ENCODE results near the gene VAMP5.

The VAMP5 gene

DNA sequence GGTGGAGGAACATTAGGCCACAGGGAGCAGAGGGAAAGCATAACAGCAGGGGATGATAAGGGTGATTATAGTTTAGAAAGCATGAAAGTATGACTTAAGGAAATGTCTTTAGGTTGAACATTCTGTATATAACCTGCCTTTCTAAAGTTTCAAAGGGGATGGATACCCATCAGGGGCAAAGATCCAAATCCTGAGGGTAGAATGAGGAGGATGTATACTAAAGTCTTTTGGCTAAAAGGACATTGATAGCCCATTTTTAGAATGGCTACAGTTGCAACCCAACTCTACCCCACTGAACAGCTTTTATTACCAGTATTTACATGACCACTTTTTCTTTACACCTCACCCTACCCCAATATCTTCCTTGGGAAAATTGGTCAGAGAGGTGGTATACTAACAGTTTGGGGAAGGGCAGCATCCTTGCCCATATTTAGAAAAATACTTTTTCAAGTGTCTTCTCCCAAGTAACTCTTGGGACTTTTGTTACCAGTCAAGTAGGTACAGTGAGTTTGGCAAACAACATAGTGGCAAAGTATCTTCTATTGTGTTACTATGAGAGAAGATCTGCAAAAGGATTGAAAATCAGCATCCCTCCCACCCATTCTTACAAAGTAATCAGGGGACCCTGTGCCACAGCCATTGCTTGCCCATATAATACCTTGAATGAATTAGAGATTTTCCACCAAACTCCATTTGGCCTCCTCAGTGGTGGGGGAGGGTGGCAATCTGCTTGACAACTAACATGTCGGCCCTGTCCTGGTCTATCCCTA lies 37.0 kb upstream of the VAMP5 start:
- no peaks in the 10 kb centered on the region for H3K9me3 ChIP-seq (ENCODE audit: insufficient read depth, low read length, severe bottlenecking)
- H4K20me1 ChIP-seq (ENCODE audit: insufficient read depth, low read length): peaks cover 25% of the 10 kb centered on the region
- no peaks in the 10 kb centered on the region for H3K27me3 ChIP-seq (ENCODE audit: insufficient read depth, low read length, poor library complexity)
- H3K79me2 ChIP-seq (ENCODE audit: insufficient read depth, low read length): peaks cover 12% of the 10 kb centered on the region
- peak; percentile 6; the same call in 2 of the 3 replicates for ATAC-seq (ENCODE audit: insufficient read depth, low read depth)
- TF ChIP-seq, protein P1, sequence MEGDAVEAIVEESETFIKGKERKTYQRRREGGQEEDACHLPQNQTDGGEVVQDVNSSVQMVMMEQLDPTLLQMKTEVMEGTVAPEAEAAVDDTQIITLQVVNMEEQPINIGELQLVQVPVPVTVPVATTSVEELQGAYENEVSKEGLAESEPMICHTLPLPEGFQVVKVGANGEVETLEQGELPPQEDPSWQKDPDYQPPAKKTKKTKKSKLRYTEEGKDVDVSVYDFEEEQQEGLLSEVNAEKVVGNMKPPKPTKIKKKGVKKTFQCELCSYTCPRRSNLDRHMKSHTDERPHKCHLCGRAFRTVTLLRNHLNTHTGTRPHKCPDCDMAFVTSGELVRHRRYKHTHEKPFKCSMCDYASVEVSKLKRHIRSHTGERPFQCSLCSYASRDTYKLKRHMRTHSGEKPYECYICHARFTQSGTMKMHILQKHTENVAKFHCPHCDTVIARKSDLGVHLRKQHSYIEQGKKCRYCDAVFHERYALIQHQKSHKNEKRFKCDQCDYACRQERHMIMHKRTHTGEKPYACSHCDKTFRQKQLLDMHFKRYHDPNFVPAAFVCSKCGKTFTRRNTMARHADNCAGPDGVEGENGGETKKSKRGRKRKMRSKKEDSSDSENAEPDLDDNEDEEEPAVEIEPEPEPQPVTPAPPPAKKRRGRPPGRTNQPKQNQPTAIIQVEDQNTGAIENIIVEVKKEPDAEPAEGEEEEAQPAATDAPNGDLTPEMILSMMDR (IDR thresholded peaks at IDR 0.05; ENCODE audit: borderline replicate concordance, extremely low read depth, low read length, poor library complexity, severe bottlenecking): no peak
- TF ChIP-seq EZH2 (IDR thresholded peaks at IDR 0.05; ENCODE audit: borderline replicate concordance, low read depth, low read length, severe bottlenecking): no peak
- H3K4me1 ChIP-seq (ENCODE audit: insufficient read depth, low read length): peaks cover 7% of the 10 kb centered on the region
- no peak overlapping the region for H3K27ac ChIP-seq (ENCODE audit: low read length)
- H3K4me2 ChIP-seq (ENCODE audit: insufficient read depth, low read length): no peak overlapping the region
- peak; percentile 28 for DNase-seq
- H3K4me3 ChIP-seq (ENCODE audit: low read depth in 1 of 2, low read length in 2 of 2): no peak overlapping the region
- H2AFZ ChIP-seq (ENCODE audit: low read depth, low read length): no peak overlapping the region
- H3K9ac ChIP-seq (ENCODE audit: low read depth, low read length): no peak overlapping the region
- H3K36me3 ChIP-seq (ENCODE audit: insufficient read depth, low read length): peaks cover 69% of the 10 kb centered on the region

DNA sequence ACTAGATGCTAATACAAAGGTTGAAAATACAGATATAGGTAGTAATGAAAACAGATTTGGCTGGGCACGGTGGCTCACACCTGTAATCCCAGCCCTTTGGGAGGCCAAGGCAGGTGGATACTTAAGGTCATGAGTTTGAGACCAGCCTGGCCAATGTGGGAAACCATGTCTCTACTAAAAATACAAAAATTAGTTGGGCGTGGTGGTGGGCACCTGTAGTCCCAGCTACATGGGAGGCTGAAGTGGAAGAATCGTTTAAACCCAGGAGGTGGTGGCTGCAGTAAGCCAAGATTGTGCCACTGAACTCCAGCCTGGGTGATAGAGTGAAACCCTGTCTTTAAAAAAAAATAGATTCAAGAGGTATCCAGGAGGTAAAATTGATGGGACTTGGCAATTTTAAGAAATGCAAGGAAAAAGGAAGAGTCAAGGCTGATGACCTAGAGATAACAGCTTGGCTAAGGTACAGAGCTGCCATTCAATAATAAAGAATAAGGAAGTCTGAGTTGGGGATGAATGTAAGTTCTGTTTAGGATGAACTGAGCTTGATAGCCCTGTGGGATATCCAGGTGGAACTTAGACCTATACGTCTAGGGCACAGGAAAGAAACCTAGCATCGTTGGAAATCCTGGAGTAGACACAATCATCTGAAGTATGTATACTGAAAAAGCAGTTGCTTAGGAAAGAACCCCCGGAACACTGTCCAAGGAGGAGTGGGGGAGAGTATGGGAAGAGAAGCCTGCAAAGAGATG lies 36.2 kb upstream of the VAMP5 start:
- no peak for DNase-seq
- Histone ChIP-seq H3K4me1 (ENCODE audit: insufficient read depth, low read length) (no peaks in the 10 kb centered on the region), H2AFZ (ENCODE audit: low read depth, low read length) (no peak overlapping the region), H3K9me3 (ENCODE audit: insufficient read depth, low read length, severe bottlenecking) (no peaks in the 10 kb centered on the region), H3K4me3 (ENCODE audit: low read depth in 1 of 2, low read length in 2 of 2) (no peak overlapping the region), H3K27me3 (ENCODE audit: insufficient read depth, low read length, poor library complexity) (no peaks in the 10 kb centered on the region), H3K9ac (ENCODE audit: low read depth, low read length) (no peak overlapping the region), H3K36me3 (ENCODE audit: insufficient read depth, low read length) (peaks cover 69% of the 10 kb centered on the region), H3K4me2 (ENCODE audit: insufficient read depth, low read length) (no peak overlapping the region), H3K79me2 (ENCODE audit: insufficient read depth, low read length) (peaks cover 4% of the 10 kb centered on the region), H3K27ac (ENCODE audit: low read length) (no peak overlapping the region), H4K20me1 (ENCODE audit: insufficient read depth, low read length) (peaks cover 18% of the 10 kb centered on the region; the same call in 1 of the 2 replicates)
- TF ChIP-seq EZH2 (IDR thresholded peaks at IDR 0.05; ENCODE audit: borderline replicate concordance, low read depth, low read length, severe bottlenecking): no peak
- TF ChIP-seq, protein P1 (IDR thresholded peaks at IDR 0.05; ENCODE audit: borderline replicate concordance, extremely low read depth, low read length, poor library complexity, severe bottlenecking): no peak
- no peak for ATAC-seq (ENCODE audit: insufficient read depth, low read depth)

DNA sequence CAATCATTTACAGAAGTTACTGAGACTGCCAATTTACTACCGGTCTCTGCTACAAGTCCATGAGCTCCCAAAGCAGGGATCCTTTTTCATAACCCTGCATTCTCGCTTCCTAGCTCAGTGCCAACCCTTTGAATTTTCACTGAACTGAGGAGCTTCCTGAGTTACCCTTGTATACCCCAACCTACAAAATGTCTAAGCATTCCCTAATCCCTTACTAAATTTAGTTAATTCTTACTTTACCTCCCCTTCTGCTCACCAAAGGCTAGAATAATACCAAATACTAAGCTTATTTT lies 35.7 kb upstream of the VAMP5 start:
- Histone ChIP-seq H3K9ac (ENCODE audit: low read depth, low read length) (no peak overlapping the region), H3K4me1 (ENCODE audit: insufficient read depth, low read length) (no peaks in the 10 kb centered on the region), H3K79me2 (ENCODE audit: insufficient read depth, low read length) (peaks cover 2% of the 10 kb centered on the region; the same call in 1 of the 2 replicates), H3K4me2 (ENCODE audit: insufficient read depth, low read length) (no peak overlapping the region), H4K20me1 (ENCODE audit: insufficient read depth, low read length) (peaks cover 15% of the 10 kb centered on the region; the same call in 1 of the 2 replicates), H3K36me3 (ENCODE audit: insufficient read depth, low read length) (peaks cover 67% of the 10 kb centered on the region), H2AFZ (ENCODE audit: low read depth, low read length) (no peak overlapping the region), H3K4me3 (ENCODE audit: low read depth in 1 of 2, low read length in 2 of 2) (no peak overlapping the region), H3K9me3 (ENCODE audit: insufficient read depth, low read length, severe bottlenecking) (no peaks in the 10 kb centered on the region), H3K27me3 (ENCODE audit: insufficient read depth, low read length, poor library complexity) (no peaks in the 10 kb centered on the region), H3K27ac (ENCODE audit: low read length) (no peak overlapping the region)
- TF ChIP-seq, protein P1 (IDR thresholded peaks at IDR 0.05; ENCODE audit: borderline replicate concordance, extremely low read depth, low read length, poor library complexity, severe bottlenecking): no peak
- TF ChIP-seq EZH2 (IDR thresholded peaks at IDR 0.05; ENCODE audit: borderline replicate concordance, low read depth, low read length, severe bottlenecking): no peak
- no peak for DNase-seq
- no peak for ATAC-seq (ENCODE audit: insufficient read depth, low read depth)
